Cardiac atrium fibroblast (primary cell): ENCODE results near the gene PBOV1. TPM values are rescaled to one million over a fixed set of nuclear protein-coding genes. Genes with fewer than 3 reads are reported as not detected.

Experiments used
- total RNA-seq: library from RNA; depleted of rRNA; stranded (reverse); fragments of >200 nt; gene quantifications from 2 replicates; pipeline ENCODE4 v1.2.3, GENCODE V29; 2015

The PBOV1 gene
- total RNA-seq, result not detected in 2 replicates

GRCh38 chr6:138218449-138218848 lies at the start of gene PBOV1:
Gene PBOV1 (minus strand): TSS chr6:138218491. CDS start chr6:138218395, 96 bp downstream.

Other genes with a start within 250 kb of the PBOV1 start
- 12.8 and 25.3 TPM in 2 replicates for gene PERP, start 111.1 kb downstream of the PBOV1 start, total RNA-seq
- 0.32 and 0.36 TPM in 2 replicates for gene ARFGEF3, start 56.6 kb downstream of the PBOV1 start, total RNA-seq
- not detected in 2 replicates for gene SMIM28, start 159.4 kb upstream of the PBOV1 start, total RNA-seq
- 19.3 and 26.2 TPM in 2 replicates for gene HEBP2, start 185.7 kb upstream of the PBOV1 start, total RNA-seq